A549 treated with CpdA at 1 μM for 4 hours (cell line): ENCODE measurements around the gene SESN3. TPM values are rescaled to one million over a fixed set of nuclear protein-coding genes. Genes with fewer than 3 reads are reported as not detected.

ENCODE experiments used
- total RNA-seq: library from RNA; stranded (reverse); fragments of 200-300 nt; extraction: Qiagen RNA extraction; gene quantifications from 5 replicates; pipeline ENCODE4 v1.2.3, GENCODE V29; 2022; ENCODE audit warnings: low read depth

The SESN3 gene
- total RNA-seq = 0.08 to 0.34 TPM (median 0.13 TPM) in 5 replicates

GRCh38 chr11:95231127-95231880, at the start of gene SESN3:
Gene SESN3, minus strand, starts transcription at chr11:95231202. Its CDS starts 342 bp downstream, at chr11:95230860.

Other genes with a start within 250 kb of the SESN3 start
- gene KDM4E, start 205.9 kb downstream of the SESN3 start, total RNA-seq = not detected in 5 replicates
- not detected in 5 replicates for gene KDM4F, start 181.8 kb downstream of the SESN3 start, total RNA-seq
- gene SRSF8, start 164.3 kb downstream of the SESN3 start, total RNA-seq = 16.9 to 20.4 TPM (median 18.4 TPM) in 5 replicates
- 11.8 to 16.1 TPM (median 13.7 TPM) in 5 replicates for gene ENDOD1, start 141.4 kb downstream of the SESN3 start, total RNA-seq